NB4 (cell line): Measurements from ENCODE around the gene WDR31.
"Not testable (repeated sequence)": the region's sequence is repeated elsewhere in the genome, so short reads cannot be mapped to it uniquely, and the experiment has no call there.

Experiments
- DNase-seq: peaks from one replicate; pipeline ENCODE4 v3.0.0; 2010; ENCODE audit warnings: low read depth
- H3K4me3 ChIP-seq: one replicate; pipeline ENCODE4 v1.5.1; 2011; ENCODE audit warnings: mild to moderate bottlenecking, low read depth, low read length, moderate library complexity
- MAX ChIP-seq: IDR thresholded peaks from 2 replicates; pipeline ENCODE4 v1.6.1; 2011; ENCODE audit warnings: low read depth, low read length
- MYC ChIP-seq: IDR thresholded peaks from 2 replicates; pipeline ENCODE4 v1.6.1; 2011; ENCODE audit warnings: low read depth, low read length
- POLR2A ChIP-seq: IDR thresholded peaks from 2 replicates; pipeline ENCODE4 v1.6.1; 2011; ENCODE audit warnings: mild to moderate bottlenecking; ENCODE audit not compliant: insufficient read length; ENCODE audit errors: extremely low read depth
- TF ChIP-seq, protein P1 (sequence below): IDR thresholded peaks from one replicate; pipeline ENCODE4 v1.5.1; 2012; ENCODE audit warnings: low read depth, low read length

WDR31 gene

DNA sequence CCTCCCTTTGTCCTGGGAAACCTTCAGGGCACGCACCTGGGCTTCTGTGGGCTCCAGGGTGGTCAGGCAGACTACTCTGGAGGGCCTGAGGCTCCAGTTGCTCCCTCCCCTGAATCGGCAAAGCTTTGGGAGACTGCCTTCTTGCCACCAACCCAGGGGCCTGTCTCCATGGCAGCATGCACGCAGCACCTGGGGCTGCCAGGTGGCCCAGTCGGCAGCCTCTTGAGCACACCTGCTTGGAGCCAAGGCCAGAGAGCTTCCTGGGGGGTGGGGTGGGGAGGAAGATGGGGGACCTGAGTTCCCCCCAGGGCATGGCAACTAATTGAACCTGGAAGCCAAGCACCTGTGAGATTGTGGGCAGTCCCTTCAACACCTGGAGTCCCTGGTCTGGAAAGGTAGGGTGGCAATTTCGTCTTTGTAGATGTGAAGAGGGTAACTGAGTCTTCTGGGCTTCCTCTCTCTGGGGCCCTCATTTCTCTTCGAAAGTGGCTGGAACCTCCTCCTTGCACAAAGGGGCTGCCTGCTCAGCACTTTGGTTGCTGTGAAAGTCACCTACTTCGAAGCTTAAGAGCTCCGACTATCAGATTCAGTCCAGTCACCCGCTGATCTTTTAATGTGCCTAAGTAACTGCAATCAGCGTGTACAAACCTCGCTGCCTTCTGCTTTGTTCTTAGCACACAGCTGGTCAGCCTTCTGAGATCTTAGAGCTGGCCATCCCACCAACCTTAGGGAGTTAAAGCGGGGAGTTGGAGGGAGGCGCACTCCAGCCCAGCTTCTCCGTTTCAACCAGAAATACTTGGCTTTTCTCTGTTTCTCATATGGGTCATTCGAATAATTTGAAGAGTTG lies 40.9 kb downstream of the WDR31 start:
- TF ChIP-seq, protein P1, sequence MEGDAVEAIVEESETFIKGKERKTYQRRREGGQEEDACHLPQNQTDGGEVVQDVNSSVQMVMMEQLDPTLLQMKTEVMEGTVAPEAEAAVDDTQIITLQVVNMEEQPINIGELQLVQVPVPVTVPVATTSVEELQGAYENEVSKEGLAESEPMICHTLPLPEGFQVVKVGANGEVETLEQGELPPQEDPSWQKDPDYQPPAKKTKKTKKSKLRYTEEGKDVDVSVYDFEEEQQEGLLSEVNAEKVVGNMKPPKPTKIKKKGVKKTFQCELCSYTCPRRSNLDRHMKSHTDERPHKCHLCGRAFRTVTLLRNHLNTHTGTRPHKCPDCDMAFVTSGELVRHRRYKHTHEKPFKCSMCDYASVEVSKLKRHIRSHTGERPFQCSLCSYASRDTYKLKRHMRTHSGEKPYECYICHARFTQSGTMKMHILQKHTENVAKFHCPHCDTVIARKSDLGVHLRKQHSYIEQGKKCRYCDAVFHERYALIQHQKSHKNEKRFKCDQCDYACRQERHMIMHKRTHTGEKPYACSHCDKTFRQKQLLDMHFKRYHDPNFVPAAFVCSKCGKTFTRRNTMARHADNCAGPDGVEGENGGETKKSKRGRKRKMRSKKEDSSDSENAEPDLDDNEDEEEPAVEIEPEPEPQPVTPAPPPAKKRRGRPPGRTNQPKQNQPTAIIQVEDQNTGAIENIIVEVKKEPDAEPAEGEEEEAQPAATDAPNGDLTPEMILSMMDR = no peak
- no peak for TF ChIP-seq MYC
- DNase-seq = no peak
- no peak overlapping the region for H3K4me3 ChIP-seq

DNA sequence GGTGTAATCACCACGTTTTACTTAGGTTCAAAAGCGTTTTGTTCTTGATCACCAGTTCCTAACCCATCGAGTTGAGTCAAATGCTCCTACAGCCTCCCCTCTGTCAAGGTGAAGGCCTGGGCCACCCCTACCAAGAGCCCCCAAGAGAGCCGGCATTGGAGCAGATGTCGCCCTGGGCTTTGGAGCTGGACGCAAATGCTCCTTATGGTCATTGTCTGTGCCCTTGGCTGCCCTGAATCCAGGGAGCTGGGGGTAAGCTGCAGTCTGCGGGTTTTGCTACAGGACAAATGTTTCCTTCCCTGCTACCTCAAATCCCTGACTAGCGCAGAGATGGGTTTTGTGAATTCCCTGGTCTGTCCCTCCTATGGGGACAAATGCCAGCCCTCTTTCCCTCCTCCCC lies 41.8 kb downstream of the WDR31 start:
- no peak for TF ChIP-seq MAX
- no peak for DNase-seq

DNA sequence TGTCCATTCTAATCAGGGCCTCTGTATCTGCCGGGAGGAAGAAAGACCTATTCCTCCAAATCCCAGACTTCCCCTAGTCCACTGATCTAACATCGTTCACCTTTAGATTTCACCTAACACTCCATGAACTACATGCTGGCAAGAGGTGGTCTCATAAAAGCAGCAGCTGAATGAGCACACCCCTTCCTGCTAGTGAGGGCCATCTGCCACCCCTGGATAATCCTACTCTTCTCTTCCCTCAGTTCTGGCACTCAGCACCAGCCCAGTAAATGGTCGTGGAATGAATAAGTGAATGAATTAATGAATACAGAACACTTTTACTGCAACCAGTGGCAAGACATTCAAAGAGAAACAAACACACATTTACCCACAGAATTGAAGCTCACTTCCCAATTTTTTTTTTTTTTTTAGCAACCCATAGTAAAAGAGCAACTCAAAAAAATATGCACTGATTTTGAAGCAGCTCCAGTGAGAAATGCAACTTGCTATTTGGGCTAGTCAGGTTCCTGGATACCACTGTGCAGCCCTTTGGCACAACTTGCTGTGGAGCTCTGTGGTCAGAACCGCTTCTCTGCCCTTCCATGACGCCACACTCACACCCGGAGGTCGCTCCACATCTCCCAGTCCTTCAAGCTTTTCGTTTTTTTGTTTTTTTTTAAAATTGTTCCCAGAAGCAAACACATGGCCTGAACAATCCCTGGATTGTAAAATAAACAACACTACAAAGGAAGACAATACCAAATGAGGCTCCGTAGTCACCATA lies 43.1 kb downstream of the WDR31 start:
- TF ChIP-seq MAX = no peak
- no peak for TF ChIP-seq POLR2A
- TF ChIP-seq, protein P1 = no peak
- no peak for TF ChIP-seq MYC
- DNase-seq = no peak
- no peak overlapping the region for H3K4me3 ChIP-seq

More for the DNA sequence above, 41.8 kb downstream of the WDR31 start:
- no peak overlapping the region for H3K4me3 ChIP-seq

GRCh38 chr9:113296247-113296646 lies 43.8 kb downstream of the WDR31 start:
- DNase-seq, H3K4me3 ChIP-seq: not testable (repeated sequence)

GRCh38 chr9:113293285-113293878 lies 46.7 kb downstream of the WDR31 start:
- no peak for DNase-seq
- no peak overlapping the region for H3K4me3 ChIP-seq
- TF ChIP-seq MAX = no peak
- TF ChIP-seq POLR2A = no peak
- TF ChIP-seq, protein P1 = no peak
- TF ChIP-seq MYC = no peak

- DNase-seq = no peak
- TF ChIP-seq MYC = no peak
- TF ChIP-seq POLR2A = no peak
- TF ChIP-seq, protein P1 = no peak
- TF ChIP-seq MAX = no peak
- H3K4me3 ChIP-seq = no peak overlapping the region
Observed at GRCh38 chr9:113290052-113290607, 49.9 kb downstream of the WDR31 start.
